GM12873 (cell line): ENCODE data around the gene OR2B2.

Experiments
- TF ChIP-seq, protein P1 (sequence below): IDR thresholded peaks from 2 replicates; pipeline ENCODE4 v1.5.1; 2012; ENCODE audit warnings: low read depth, mild to moderate bottlenecking, moderate library complexity, low read length, control low read depth; ENCODE audit not compliant: insufficient read depth; ENCODE audit errors: missing control alignments

The OR2B2 gene

DNA sequence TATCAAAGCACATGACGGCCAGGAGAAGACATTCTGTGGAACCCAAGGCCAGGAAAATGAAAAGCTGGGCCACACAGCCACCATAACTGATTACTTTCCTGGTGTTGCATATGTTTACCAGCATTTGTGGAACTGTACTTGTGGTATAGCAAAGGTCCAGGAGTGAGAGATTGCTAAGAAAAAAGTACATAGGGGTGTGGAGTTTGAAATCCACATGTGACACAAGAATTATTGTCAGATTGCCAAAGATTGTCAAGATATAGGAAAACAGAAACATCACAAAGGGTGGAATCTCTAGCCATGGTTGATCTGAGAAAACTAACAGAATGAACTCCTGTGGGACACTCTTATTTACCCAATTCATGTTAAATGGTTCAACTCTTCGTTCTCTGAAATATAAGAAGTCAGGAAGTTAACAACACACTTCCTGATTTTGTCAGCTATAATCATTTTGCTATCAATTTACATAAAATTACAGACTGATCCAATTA, at the start of gene OR2B2:
Gene OR2B2, minus strand, starts transcription at position 441 of the 491 bp plus-strand sequence. Its CDS starts 77 bp downstream, at position 364.
- TF ChIP-seq, protein P1, sequence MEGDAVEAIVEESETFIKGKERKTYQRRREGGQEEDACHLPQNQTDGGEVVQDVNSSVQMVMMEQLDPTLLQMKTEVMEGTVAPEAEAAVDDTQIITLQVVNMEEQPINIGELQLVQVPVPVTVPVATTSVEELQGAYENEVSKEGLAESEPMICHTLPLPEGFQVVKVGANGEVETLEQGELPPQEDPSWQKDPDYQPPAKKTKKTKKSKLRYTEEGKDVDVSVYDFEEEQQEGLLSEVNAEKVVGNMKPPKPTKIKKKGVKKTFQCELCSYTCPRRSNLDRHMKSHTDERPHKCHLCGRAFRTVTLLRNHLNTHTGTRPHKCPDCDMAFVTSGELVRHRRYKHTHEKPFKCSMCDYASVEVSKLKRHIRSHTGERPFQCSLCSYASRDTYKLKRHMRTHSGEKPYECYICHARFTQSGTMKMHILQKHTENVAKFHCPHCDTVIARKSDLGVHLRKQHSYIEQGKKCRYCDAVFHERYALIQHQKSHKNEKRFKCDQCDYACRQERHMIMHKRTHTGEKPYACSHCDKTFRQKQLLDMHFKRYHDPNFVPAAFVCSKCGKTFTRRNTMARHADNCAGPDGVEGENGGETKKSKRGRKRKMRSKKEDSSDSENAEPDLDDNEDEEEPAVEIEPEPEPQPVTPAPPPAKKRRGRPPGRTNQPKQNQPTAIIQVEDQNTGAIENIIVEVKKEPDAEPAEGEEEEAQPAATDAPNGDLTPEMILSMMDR, result no peak

DNA sequence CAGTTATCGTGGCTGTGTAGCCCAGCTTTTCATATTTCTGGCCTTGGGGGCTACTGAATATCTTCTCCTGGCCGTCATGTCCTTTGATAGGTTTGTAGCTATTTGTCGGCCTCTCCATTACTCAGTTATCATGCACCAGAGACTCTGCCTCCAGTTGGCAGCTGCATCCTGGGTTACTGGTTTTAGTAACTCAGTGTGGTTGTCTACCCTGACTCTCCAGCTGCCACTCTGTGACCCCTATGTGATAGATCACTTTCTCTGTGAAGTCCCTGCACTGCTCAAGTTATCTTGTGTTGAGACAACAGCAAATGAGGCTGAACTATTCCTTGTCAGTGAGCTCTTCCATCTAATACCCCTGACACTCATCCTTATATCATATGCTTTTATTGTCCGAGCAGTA, 45.3 kb upstream of the OR2B2 start:
- TF ChIP-seq, protein P1, result no peak

DNA sequence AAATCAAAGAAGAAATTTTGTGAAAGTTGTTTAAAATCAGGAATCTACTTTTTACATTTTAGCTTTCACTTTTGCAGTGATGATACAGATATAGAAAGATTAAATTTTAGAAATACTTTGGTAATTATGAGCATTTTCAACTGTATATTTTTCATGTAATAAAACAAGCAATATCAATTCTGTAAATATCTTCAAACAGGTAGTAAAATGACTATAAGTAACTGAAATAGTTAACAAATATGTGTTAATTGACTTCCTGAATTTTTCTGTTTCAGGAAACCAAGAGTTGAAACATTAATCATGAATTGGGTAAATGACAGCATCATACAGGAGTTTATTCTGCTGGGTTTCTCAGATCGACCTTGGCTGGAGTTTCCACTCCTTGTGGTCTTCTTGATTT, 44.7 kb upstream of the OR2B2 start, which contains the start of gene OR2B6:
Gene OR2B6, plus strand, starts transcription at position 301 of the 400 bp plus-strand sequence. Its CDS starts 0 bp downstream, at position 301.
- TF ChIP-seq, protein P1, result no peak

DNA sequence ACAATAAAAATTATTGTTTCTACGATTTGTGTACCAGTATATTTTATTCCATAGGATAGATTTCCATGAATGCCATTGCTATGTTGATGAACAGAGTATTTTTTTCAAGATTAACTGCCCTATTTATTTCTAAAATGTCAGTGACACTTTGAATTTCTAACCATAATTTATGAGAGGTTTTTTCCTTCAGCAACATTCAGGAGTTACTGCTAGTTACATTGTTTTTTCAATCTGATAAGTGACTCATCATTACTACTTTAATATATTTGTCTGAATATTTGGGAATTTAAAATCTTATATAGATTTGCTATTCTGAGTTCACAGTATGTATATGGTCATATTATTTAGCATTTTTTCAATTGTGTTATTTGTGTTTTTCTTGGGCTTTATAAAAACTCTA, 38.8 kb upstream of the OR2B2 start:
- TF ChIP-seq, protein P1, result no peak

DNA sequence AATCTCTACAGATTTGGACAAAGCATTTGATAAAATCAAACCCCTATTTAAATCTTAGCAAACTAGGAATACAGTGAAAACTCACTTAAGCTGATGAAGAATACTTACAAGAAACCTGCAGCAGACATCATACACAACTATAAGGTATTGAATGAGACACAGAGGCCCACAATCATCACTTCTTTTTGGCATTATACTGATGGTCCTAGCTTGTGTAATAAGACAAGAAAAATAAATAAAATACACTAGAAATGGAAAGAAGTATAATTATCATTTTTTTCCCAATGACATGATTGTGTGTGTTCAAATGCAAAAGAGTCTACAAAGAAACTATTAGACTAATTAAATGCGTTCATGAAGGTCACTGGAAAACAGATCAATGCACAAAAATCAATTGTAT, 36.0 kb upstream of the OR2B2 start:
- TF ChIP-seq, protein P1, result no peak

DNA sequence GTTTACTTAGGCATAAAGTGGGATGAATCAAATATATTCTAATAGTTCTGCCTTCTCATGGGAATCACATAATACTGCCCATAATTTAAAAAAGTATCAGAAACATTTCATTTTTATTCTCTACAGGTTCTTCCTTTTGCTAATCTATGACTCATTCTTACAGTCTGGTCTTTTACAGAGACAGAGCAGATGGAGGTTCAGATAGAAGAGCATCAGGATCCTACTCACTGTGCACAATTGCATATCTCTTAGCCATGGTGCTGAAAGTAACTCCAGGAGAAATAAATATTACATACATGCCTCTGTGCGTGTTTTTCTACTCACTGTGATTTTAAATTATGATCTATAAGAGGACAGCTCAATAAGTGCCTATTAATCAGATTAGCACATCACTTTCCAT, 28.6 kb upstream of the OR2B2 start:
- TF ChIP-seq, protein P1, result no peak

DNA sequence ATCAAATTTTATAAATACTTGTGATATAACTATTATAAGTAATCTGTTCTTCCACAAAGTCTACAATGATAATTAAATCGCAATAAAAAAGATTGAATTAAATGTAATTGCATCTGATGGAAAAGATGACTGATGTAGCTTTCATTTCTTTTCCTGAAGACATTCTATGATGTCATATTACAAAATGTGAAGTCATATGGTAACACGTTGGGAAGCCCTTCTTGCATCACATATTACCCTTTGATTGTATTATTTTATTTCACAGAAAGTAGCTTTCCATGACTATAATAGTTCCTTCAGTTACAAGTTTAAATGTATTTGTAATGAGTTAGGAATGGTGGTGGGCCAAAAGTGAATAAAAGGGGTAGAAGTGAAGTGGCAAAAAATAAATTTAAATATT, 19.0 kb upstream of the OR2B2 start:
- TF ChIP-seq, protein P1, result no peak
